ENCODE data around the gene TSHZ3.
A peak's percentile ranks its signal among the peaks of the same experiment; 100 is the strongest.

TSHZ3 gene

GRCh38 chr19:31285744-31286143 is 63.5 kb downstream of the TSHZ3 start:
- peak; percentile 74 for DNase-seq

DNA sequence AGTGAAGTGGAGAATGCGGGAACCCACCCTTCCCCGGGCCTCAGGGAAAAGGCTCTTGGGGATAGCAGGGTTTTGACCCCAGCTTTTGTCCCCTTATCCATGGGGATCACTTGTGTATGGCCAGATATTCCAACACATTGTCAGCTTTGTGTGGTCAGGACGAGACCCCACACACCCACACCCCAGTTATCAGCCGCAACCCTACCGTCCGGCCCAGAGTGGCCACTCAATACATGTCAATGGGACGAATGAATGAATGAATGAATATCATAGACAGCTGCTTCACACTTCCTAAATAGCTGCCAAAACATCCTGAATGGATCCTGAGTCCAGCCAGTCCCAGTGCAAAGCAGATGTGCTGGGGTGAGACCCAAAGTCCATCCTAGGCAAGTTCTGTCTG is 64.6 kb downstream of the TSHZ3 start:
- no peak for DNase-seq

- no peak for DNase-seq
Observed at GRCh38 chr19:31283701-31284100, 65.5 kb downstream of the TSHZ3 start.

GRCh38 chr19:31282346-31282745 is 66.9 kb downstream of the TSHZ3 start:
- DNase-seq = no peak

- no peak for DNase-seq
Observed at GRCh38 chr19:31280287-31281006, 68.8 kb downstream of the TSHZ3 start.

- DNase-seq = no peak
Observed at GRCh38 chr19:31279436-31279765, 69.8 kb downstream of the TSHZ3 start.

DNA sequence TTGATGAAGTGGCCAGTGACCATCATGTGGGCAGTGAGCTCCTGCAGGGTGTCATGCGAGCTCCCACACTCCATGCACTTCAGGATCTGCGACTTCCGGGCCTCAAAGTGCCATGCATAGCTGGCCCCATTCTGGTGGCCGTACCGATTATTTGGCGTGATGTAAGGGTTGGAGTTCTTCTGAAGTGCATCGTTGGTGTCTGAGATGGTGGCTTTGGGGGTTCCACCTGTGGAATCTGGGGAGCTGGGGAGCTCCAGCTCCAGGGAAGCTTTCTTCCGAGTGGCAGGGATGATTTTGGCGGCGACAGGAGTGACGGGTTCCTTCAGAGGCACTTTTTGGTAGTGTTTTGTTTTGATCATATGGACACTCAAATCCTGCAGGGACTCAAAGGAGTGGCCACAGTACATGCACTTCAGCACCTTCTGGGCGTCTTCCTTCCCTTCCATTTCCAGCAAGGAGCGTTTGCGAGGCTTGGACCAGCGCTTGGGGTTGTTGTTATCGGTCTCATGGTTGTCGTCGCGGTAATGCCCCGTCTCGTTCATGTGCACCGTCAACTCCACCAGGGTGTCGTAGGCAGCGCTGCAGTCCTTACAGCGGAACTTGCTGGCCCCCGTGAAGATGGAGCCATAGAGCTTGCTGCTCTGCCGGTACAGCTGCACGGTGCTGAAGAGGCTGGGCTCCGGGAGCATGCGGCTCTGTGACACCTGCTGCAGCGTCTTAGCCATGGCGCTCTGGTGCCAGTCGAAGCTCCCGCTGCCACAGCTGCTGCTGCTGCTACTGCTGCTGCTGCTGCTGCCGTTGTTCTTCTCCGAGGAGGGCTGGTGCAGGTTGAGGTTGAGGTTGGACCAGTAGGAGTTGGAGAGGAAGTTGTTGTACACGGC is 70.4 kb downstream of the TSHZ3 start:
- no peak for DNase-seq

DNA sequence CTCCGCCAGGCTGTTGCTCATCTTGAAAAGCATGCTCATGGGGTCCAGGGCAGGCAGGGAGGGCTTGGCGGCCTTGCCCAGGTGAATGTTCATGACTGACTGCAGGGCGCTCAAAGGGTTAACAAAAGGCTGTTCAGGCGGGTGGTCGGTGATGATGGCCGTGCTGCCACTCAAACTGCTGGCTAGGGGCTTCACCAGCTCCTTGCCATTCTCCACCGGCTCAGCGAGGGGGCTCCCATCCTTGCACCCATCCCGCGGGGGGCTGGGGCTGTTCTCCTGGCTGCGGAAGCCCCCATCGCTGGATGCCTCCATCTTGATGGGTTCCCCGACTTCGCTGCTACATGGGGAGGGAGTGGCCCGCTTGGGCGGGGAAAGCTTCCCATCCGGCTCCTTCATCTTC is 71.7 kb downstream of the TSHZ3 start:
- DNase-seq = no peak

GRCh38 chr19:31276831-31277230 is 72.4 kb downstream of the TSHZ3 start:
- DNase-seq = no peak

GRCh38 chr19:31275068-31275334 is 74.2 kb downstream of the TSHZ3 start:
- no peak for DNase-seq

DNA sequence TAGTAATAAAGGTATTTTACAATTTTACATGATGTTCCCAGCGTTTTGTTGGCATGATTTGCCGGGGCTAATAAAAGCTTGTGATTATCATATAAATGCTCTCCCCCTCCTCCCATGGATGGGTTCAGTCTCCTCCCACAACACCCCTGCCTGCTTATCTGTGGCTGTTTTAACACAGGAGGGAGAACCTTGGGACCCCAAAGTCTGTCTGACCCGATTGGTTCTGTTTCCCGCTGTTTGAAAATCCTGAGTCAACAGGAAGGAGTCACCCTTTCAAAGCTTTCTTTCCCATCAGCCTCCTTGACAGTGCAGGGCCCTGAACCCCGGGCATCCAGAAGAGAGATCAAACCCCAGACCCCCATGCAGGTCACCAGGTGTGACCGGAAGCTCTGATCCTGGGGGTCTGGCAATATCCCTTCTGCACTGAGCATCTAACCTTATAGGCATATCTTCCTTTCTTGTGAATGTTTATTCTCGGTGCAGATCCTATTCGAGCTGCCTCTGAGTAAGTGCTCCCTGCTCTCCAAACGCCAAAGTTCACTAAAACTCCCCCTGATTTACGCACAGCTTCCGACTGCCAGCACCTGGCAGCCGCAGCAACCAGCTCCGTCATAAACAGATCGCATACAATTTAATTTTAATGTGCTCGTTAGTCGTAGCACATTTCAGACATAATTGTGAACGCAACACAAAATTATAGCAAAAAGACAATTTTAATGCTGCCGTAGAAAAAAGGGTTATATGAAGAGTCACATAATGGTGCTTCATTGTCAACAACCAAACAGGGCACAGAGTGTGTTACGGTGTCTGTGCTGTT is 74.8 kb downstream of the TSHZ3 start:
- no peak for DNase-seq

DNA sequence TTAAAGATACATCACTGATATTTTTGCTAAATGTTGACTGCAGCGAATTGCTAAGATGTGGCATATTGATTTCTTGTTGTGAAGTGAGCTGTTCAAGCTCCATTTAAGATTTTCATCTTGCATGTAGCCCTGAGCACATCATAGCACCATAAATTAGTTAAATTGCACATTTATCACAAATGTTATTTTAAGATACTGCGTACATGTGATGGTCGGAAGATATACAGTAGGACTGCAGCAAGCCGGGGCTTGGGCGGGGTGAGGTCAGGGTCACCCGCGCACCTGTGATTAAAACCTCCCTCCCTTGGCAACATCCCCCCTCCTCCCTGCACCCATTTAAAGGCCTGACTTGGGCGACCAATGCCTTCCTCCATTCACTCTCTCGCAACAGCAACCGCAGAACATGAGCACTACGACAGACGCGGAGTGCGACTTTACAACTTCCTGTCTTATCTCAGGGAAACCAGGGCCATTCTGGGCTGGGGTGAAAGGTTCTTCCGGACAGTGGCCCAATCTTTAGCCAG is 76.6 kb downstream of the TSHZ3 start:
- DNase-seq = no peak

DNA sequence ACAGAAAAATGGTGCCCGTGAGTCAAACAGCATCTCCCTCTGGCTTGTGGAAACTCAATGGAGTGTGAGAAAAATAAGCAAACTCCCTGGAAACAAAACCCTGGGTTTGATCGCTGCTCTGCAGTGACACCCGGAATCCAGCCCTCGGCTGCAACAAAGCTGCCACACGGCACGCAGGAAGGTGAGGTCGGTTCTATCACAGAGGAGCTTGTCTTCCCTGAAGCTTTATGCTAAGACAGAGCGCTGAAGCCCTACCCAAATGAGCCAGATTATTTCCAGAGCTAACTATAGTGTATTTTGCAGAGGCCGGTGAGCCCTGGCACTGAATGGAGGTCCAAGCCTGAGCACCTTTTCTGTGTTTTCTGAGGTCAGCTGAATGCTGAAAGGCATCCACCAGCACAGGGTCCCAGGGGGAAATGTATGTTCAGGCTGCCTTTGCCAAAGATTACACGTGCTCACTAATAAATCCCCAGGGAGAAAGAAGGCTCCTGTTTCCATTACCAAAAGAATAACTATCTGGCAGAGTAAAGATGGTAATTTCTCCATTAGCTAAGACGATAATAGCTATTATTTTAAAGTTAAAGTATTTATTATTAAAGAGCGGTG is 77.8 kb downstream of the TSHZ3 start:
- DNase-seq = no peak

DNA sequence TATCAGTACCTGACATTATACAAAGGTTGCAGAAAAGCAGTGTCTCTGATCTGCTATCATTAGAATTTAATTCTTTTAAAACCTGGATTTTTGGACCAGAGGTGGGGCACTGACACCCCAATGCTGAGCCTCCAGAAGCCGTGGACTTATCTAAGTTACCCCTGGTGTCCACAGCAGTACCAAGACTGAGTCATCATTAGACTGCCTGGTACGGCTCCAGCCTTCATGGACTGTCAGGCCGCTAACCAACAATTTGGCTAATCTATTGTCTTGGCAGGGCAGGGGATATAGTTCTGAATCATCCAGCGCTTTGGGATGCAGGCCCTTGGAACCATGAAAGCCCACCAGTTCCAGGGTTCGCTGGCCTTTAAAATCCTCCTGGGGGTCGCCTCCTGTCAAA is 78.3 kb downstream of the TSHZ3 start:
- DNase-seq = no peak

- no peak for DNase-seq
Observed at GRCh38 chr19:31269425-31270127, 79.7 kb downstream of the TSHZ3 start.

- DNase-seq = no peak
Observed at GRCh38 chr19:31268751-31269383, 80.4 kb downstream of the TSHZ3 start.

- DNase-seq = peak; percentile 4
Observed at GRCh38 chr19:31266731-31267130, 82.5 kb downstream of the TSHZ3 start.

DNA sequence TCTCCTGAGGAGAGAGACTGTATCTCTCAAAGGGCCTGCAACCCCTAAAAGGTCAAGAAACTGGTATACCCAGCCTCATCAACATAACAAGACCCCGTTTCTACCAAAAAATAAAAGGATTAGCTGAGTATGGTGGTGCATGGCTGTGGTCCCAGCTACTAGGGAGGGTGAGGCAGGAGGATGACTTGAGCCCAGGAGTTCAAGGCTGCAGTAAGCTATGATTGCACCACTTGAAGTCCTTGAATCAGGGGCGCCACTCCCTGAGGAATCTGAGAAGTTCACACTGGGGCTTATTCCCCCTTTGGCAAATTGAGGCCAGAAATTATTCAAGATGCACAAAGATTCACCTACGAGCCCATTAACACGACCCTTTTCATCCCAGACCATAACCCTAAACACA is 83.0 kb downstream of the TSHZ3 start:
- DNase-seq = no peak

DNA sequence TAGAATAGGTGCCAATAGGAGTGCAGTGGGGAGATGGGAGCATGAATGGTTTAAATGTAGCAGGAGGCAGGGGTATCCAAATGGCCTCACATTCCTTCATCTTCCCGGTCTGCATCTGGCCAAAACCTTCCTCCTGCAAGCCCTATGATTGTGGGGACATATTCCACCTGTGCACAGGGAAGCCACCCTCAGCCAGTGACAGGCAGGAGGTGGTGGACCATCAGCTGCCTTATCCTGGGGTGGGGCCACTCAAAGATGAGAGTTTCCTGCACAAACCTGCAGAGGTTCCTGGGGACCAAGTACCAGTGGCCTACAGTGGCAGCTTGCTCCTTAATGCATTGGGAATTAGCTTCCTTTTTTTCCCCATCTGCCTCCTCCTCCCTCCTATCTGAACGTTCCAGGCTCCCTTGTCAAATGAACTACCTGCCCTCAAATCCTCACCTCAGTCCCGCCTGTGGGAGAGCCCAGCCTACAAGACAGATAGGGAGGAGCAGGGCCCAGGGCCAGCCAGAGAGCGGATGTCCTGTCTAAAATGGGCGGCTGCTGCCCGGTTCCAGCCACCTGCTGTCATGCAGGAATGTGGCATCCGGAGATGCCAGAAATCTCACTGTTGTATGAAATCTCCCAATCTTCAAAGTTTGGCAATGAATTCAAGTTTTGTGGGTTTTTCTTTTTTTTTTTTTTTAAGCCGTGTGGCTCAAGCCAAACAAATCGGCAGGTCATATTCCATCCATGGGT is 85.0 kb downstream of the TSHZ3 start:
- DNase-seq = peak; percentile 14

- no peak for DNase-seq
Observed at GRCh38 chr19:31263328-31263727, 85.9 kb downstream of the TSHZ3 start.

GRCh38 chr19:31262725-31263191 is 86.5 kb downstream of the TSHZ3 start:
- no peak for DNase-seq

Measured in right hindlimb (tissue), 1 donor.